Mesenchymal stem cell (in vitro differentiated cells and primary cell): ENCODE measurements around the gene HELB.
A peak's percentile ranks its signal among the peaks of the same experiment; 100 is the strongest.

Source experiments
- DNase-seq: peaks from one replicate; pipeline ENCODE4 v3.0.0-alpha.2; 2013
- H2AFZ ChIP-seq: one replicate; pipeline ENCODE4 v1.6.1; 2013; ENCODE audit warnings: low read depth, mild to moderate bottlenecking, control low read depth, inconsistent platforms, low read length, moderate library complexity
- H2AK5ac ChIP-seq: 2 replicates; pipeline ENCODE4 v1.6.1; 2013; ENCODE audit warnings: low read length, moderate library complexity, mild to moderate bottlenecking, inconsistent platforms; ENCODE audit not compliant: severe bottlenecking
- H2BK120ac ChIP-seq: one replicate; pipeline ENCODE4 v1.6.1; 2013; ENCODE audit warnings: low read depth, mild to moderate bottlenecking, inconsistent platforms, low read length, moderate library complexity
- H2BK12ac ChIP-seq, 2 experiments: one replicate each; pipeline ENCODE4 v1.6.1; 2013; ENCODE audit warnings: inconsistent platforms in 2 of 2, low read length in 2 of 2, mild to moderate bottlenecking in 2 of 2, moderate library complexity in 2 of 2, control low read depth in 1 of 2
- H2BK15ac ChIP-seq: one replicate; pipeline ENCODE4 v1.6.1; 2013; ENCODE audit warnings: mild to moderate bottlenecking, low read depth, inconsistent platforms; ENCODE audit not compliant: poor library complexity, severe bottlenecking
- H2BK5ac ChIP-seq: 2 replicates; pipeline ENCODE4 v1.6.1; 2013; ENCODE audit warnings: low read depth, mild to moderate bottlenecking, low read length, control low read depth, inconsistent platforms; ENCODE audit not compliant: poor library complexity, severe bottlenecking
- H3K14ac ChIP-seq, 2 experiments: one replicate each; pipeline ENCODE4 v1.6.1; 2013; ENCODE audit warnings: inconsistent platforms in 2 of 2, low read length in 2 of 2, control low read depth in 1 of 2, mild to moderate bottlenecking in 1 of 2, moderate library complexity in 1 of 2
- H3K18ac ChIP-seq, 2 experiments: one replicate each; pipeline ENCODE4 v1.6.1; 2013; ENCODE audit warnings: inconsistent platforms in 2 of 2, low read length in 2 of 2, control low read depth in 1 of 2, low read depth in 1 of 2, mild to moderate bottlenecking in 1 of 2
- H3K23ac ChIP-seq, 2 experiments: one replicate each; pipeline ENCODE4 v1.6.1; 2013; ENCODE audit warnings: inconsistent platforms in 2 of 2, low read length in 2 of 2, mild to moderate bottlenecking in 2 of 2, moderate library complexity in 2 of 2, control low read depth in 1 of 2
- H3K27ac ChIP-seq: 2 replicates; pipeline ENCODE4 v1.5.1; 2013; ENCODE audit warnings: mild to moderate bottlenecking, moderate library complexity, low read length, control low read depth, inconsistent platforms; ENCODE audit not compliant: poor library complexity, severe bottlenecking
- H3K27me3 ChIP-seq, 2 experiments: 2 replicates each; pipeline versions ENCODE4 v1.6.1 to v1.7.0; 2013; ENCODE audit warnings: low read length in 2 of 2, mild to moderate bottlenecking in 2 of 2, moderate library complexity in 2 of 2, control low read depth in 1 of 2, inconsistent platforms in 1 of 2; ENCODE audit not compliant: control insufficient read depth in 1 of 2, insufficient read depth in 1 of 2
- H3K36me3 ChIP-seq, 2 experiments: 2 replicates each; pipeline versions ENCODE4 v1.6.1 to v1.7.0; 2013; ENCODE audit warnings: low read length in 2 of 2, control low read depth in 1 of 2, inconsistent platforms in 1 of 2, low read depth in 1 of 2, mild to moderate bottlenecking in 1 of 2; ENCODE audit not compliant: insufficient read depth in 2 of 2, control insufficient read depth in 1 of 2
- H3K4ac ChIP-seq, 2 experiments: one replicate each; pipeline ENCODE4 v1.6.1; 2013; ENCODE audit warnings: inconsistent platforms in 2 of 2, low read length in 2 of 2, mild to moderate bottlenecking in 2 of 2, moderate library complexity in 2 of 2, control low read depth in 1 of 2, low read depth in 1 of 2
- H3K4me1 ChIP-seq: 2 replicates; pipeline ENCODE4 v1.6.1; 2013; ENCODE audit warnings: low read depth, low read length, control low read depth; ENCODE audit not compliant: control insufficient read depth, insufficient read depth
- H3K4me2 ChIP-seq: 2 replicates; pipeline ENCODE4 v1.6.1; 2013; ENCODE audit warnings: low read length, mild to moderate bottlenecking, inconsistent platforms; ENCODE audit not compliant: poor library complexity, severe bottlenecking
- H3K4me3 ChIP-seq, 2 experiments: 2 replicates each; pipeline versions ENCODE4 v1.5.1 to v1.7.0; 2013; ENCODE audit warnings: low read length in 2 of 2, mild to moderate bottlenecking in 2 of 2, control low read depth in 1 of 2, low read depth in 1 of 2; ENCODE audit not compliant: insufficient read depth in 1 of 2
- H3K79me1 ChIP-seq: replicated peaks from 2 replicates; pipeline ENCODE4 v1.6.1; 2013; ENCODE audit warnings: mild to moderate bottlenecking, control low read depth, low read length, inconsistent platforms; ENCODE audit not compliant: poor library complexity, severe bottlenecking
- H3K9ac ChIP-seq: 2 replicates; pipeline ENCODE4 v1.7.0; 2013; ENCODE audit warnings: mild to moderate bottlenecking, low read length, moderate library complexity
- H3K9me3 ChIP-seq: 2 replicates; pipeline ENCODE4 v1.7.0; 2013; ENCODE audit warnings: mild to moderate bottlenecking, low read length; ENCODE audit not compliant: control insufficient read depth
- H4K8ac ChIP-seq: one replicate; pipeline ENCODE4 v1.6.1; 2013; ENCODE audit warnings: inconsistent platforms, mild to moderate bottlenecking, low read length, moderate library complexity
- H4K91ac ChIP-seq: one replicate; pipeline ENCODE4 v1.6.1; 2013; ENCODE audit warnings: mild to moderate bottlenecking, low read length, inconsistent platforms
- WGBS: methylation state at CpG from one replicate; pipeline ENCODE4 v1.1.7; 2013; ENCODE audit warnings: mixed read lengths; 5-methylcytosine and 5-hydroxymethylcytosine counted together

The HELB gene

DNA sequence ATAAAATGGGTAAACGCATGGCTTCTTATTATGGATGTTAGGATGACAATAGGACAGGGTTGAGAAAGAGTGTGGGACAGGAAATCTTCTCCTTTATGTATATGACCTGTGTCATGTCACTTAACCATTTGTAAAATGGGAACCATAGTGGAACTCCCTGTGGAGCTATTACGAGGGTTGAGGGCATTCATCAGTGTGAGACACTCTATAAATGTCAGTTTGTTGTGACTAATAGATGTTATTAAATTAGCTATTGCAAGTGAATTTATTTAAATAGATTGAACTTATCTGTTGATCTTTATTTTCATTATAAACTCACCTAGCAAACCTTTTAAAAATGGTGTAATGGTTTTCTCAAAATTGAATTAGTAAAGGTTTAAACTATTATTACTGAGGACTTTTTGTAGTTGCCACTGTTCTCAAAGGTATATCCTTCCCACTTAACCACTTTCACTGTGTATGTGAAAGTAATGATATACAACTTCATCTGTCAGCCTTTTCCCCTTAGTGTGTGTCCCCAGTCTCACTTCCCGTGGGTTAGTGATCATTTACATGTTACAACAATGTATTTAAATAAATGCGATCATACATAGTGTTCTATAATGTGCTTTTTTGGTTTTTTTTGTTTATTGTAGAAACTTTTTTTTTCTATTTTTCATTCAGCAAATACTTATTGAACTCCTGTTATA, 17.1 kb downstream of the HELB start:
- Histone ChIP-seq H3K4ac (no peak overlapping the region), H3K4me1 (no peaks in the 10 kb centered on the region), H3K4me3 (no peak overlapping the region), H3K36me3 (peaks cover 0 to 12% of the 10 kb centered on the region in 2 experiments), H3K18ac (no peak overlapping the region), H2BK12ac (no peak overlapping the region), H2AK5ac (no peak overlapping the region), H3K27me3 (no peaks in the 10 kb centered on the region), H3K79me1 (no peaks in the 10 kb centered on the region), H2BK120ac (no peak overlapping the region), H3K9ac (no peak overlapping the region), H3K4me2 (no peak overlapping the region), H3K23ac (no peak overlapping the region), H4K91ac (no peak overlapping the region), H2BK15ac (no peak overlapping the region), H4K8ac (no peak overlapping the region), H3K9me3 (no peaks in the 10 kb centered on the region), H3K14ac (no peak overlapping the region), H2BK5ac (no peak overlapping the region), H2AFZ (no peak overlapping the region), H3K27ac (no peak overlapping the region)
- 79% methylated on average over 2 of the region's 4 CpGs for WGBS
- no peak for DNase-seq

- Histone ChIP-seq H3K4me3 (no peak overlapping the region), H3K36me3 (peaks cover 0 to 8% of the 10 kb centered on the region in 2 experiments), H2BK12ac (no peak overlapping the region), H3K4me2 (no peak overlapping the region), H3K9me3 (no peaks in the 10 kb centered on the region), H4K91ac (no peak overlapping the region), H3K27me3 (no peaks in the 10 kb centered on the region), H2BK5ac (no peak overlapping the region), H3K27ac (no peak overlapping the region), H3K23ac (no peak overlapping the region), H2BK120ac (no peak overlapping the region), H3K79me1 (no peaks in the 10 kb centered on the region), H3K4me1 (no peaks in the 10 kb centered on the region), H3K4ac (no peak overlapping the region), H2AFZ (no peak overlapping the region), H3K14ac (no peak overlapping the region), H3K9ac (no peak overlapping the region), H4K8ac (no peak overlapping the region), H2AK5ac (no peak overlapping the region), H3K18ac (no peak overlapping the region), H2BK15ac (no peak overlapping the region)
- 91% methylated on average over 3 of the region's 3 CpGs for WGBS
- DNase-seq: peak; percentile 34
Observed at GRCh38 chr12:66320996-66321395, 18.7 kb downstream of the HELB start.

GRCh38 chr12:66321435-66321834, 19.1 kb downstream of the HELB start:
- Histone ChIP-seq H3K36me3 (peaks cover 0 to 7% of the 10 kb centered on the region in 2 experiments), H3K4me3 (no peak overlapping the region), H3K4me1 (no peaks in the 10 kb centered on the region), H3K27ac (no peak overlapping the region), H2BK15ac (no peak overlapping the region), H2BK12ac (no peak overlapping the region), H2BK120ac (no peak overlapping the region), H2AFZ (no peak overlapping the region), H3K14ac (no peak overlapping the region), H3K79me1 (no peaks in the 10 kb centered on the region), H4K91ac (no peak overlapping the region), H3K18ac (no peak overlapping the region), H2BK5ac (no peak overlapping the region), H2AK5ac (no peak overlapping the region), H3K9me3 (no peaks in the 10 kb centered on the region), H4K8ac (no peak overlapping the region), H3K4ac (no peak overlapping the region), H3K23ac (no peak overlapping the region), H3K4me2 (no peak overlapping the region), H3K27me3 (no peaks in the 10 kb centered on the region), H3K9ac (no peak overlapping the region)
- DNase-seq: peak; percentile 39

DNA sequence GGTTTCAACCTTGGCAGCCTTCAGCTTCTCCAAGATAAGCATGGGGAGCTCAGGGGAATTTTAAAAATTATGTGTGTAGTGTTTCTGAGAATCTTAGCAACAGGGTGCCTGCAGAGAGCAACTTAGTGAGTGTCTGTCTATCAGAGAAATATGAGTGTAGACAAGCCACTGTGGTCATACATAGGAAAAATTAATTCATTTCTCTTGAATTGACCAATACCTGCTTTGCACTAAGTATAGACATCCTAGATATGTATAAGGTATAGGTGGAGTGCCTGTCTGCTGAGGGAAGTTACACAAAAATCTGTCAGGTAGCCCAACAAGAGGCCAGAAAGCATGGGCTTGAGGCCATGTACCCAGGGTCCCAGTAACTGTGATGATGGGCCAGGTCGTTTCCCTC, 20.7 kb downstream of the HELB start:
- no peak overlapping the region for H2BK5ac ChIP-seq
- H4K8ac ChIP-seq: no peak overlapping the region
- H3K79me1 ChIP-seq: no peaks in the 10 kb centered on the region
- H3K14ac ChIP-seq: no peak overlapping the region
- no peak overlapping the region for H3K27ac ChIP-seq
- no peaks in the 10 kb centered on the region for H3K9me3 ChIP-seq
- H2BK120ac ChIP-seq: no peak overlapping the region
- H3K4me1 ChIP-seq: no peaks in the 10 kb centered on the region
- H2AK5ac ChIP-seq: no peak overlapping the region
- H3K36me3 ChIP-seq: peaks cover 0 to 7% of the 10 kb centered on the region in 2 experiments
- H2AFZ ChIP-seq: no peak overlapping the region
- no peak overlapping the region for H3K23ac ChIP-seq
- H3K18ac ChIP-seq: no peak overlapping the region
- DNase-seq: no peak
- H3K4me3 ChIP-seq: no peak overlapping the region
- WGBS: 100% methylated on average over 1 of the region's 1 CpG
- H2BK15ac ChIP-seq: no peak overlapping the region
- no peak overlapping the region for H2BK12ac ChIP-seq
- H3K9ac ChIP-seq: no peak overlapping the region
- H3K4ac ChIP-seq: no peak overlapping the region
- no peaks in the 10 kb centered on the region for H3K27me3 ChIP-seq
- H3K4me2 ChIP-seq: no peak overlapping the region
- H4K91ac ChIP-seq: no peak overlapping the region
